ENCODE results near the gene PPM1H.

- no peak for TF ChIP-seq PRDM10 (tag by site-specific recombination; IDR thresholded peaks at IDR 0.05)
- no peak for TF ChIP-seq ZBTB7A (tag by site-specific recombination; IDR thresholded peaks at IDR 0.05; ENCODE audit: low read depth)
- no peak for TF ChIP-seq ZNF366 (tag by site-specific recombination; conservative IDR thresholded peaks at IDR 0.05)
- no peak for TF ChIP-seq PRDM2 (tag by site-specific recombination; IDR thresholded peaks at IDR 0.05; ENCODE audit: borderline replicate concordance)
- TF ChIP-seq ZNF433 (tag by site-specific recombination; IDR thresholded peaks at IDR 0.05; ENCODE audit: low read depth): no peak
- no peak for TF ChIP-seq ZNF776 (tag by site-specific recombination; IDR thresholded peaks at IDR 0.05; ENCODE audit: borderline replicate concordance)
- peak; percentile 37 for TF ChIP-seq CTCF (tag by site-specific recombination; IDR thresholded peaks at IDR 0.05)
- no peak for TF ChIP-seq GLIS2 (tag by site-specific recombination; IDR thresholded peaks at IDR 0.05)
- TF ChIP-seq REST (tag by site-specific recombination; IDR thresholded peaks at IDR 0.05): no peak
Observed at GRCh38 chr12:62802984-62803383, 132.0 kb downstream of the PPM1H start.
